Measurements from ENCODE around the gene SLC1A2. TPM values are rescaled to one million over a fixed set of nuclear protein-coding genes. Genes with fewer than 3 reads are reported as not detected.

Gene SLC1A2
- total RNA-seq, 2 experiments from 2014 or later: not detected

DNA sequence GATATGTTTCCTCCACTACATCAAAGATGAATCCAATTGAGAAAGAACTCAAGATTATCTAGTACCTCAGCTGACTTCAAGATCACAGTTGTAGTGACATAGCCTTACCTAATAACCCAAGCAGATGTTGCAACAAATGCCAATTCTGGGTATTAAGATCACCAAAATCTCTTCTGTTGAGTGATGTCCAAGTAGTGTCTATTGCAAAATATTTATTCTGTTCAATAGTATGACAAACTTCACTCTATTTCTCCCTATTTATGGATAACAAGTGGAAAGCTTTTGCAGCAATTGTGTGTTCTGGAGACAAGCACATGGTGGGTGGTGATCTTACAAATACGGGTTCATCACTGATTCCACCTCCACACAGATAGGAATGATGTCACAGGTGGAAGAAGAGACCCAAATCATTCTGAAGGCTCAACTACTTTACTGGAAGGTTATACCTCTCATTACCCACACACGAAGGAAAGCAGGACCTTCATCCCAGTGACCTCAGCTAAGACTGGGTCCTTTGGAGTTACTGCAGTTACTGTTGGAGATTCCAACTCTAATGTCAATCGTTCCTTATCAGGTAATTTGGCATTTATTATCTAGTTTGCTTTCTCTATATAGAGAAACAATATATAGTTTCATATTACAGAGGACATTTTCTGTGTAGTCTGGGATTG, 208.3 kb downstream of the SLC1A2 start:
- no peaks in the 10 kb centered on the region for H4K20me1 ChIP-seq (ENCODE audit: insufficient read depth, low read length)
- no peak overlapping the region for H2AFZ ChIP-seq (ENCODE audit: low read length)
- H3K36me3 ChIP-seq (ENCODE audit: insufficient read depth, low read length): no peaks in the 10 kb centered on the region
- BruUV-seq (replicated peaks): no TSS peak
- CTCF ChIA-PET (ENCODE audit: unreplicated experiment): no interaction called here
- DNase-seq (ENCODE audit: low spot score): no peak
- H3K4me1 ChIP-seq (ENCODE audit: insufficient read depth, low read length, poor library complexity, severe bottlenecking): no peaks in the 10 kb centered on the region
- no peaks in the 10 kb centered on the region for H3K9me3 ChIP-seq (ENCODE audit: low read length)
- no peak overlapping the region for H3K4me3 ChIP-seq (ENCODE audit: low read depth, low read length, poor library complexity, severe bottlenecking)
- no peak for TF ChIP-seq EZH2phosphoT487 (IDR thresholded peaks at IDR 0.05; ENCODE audit: borderline replicate concordance, low read depth, low read length)
- TF ChIP-seq, protein P1, sequence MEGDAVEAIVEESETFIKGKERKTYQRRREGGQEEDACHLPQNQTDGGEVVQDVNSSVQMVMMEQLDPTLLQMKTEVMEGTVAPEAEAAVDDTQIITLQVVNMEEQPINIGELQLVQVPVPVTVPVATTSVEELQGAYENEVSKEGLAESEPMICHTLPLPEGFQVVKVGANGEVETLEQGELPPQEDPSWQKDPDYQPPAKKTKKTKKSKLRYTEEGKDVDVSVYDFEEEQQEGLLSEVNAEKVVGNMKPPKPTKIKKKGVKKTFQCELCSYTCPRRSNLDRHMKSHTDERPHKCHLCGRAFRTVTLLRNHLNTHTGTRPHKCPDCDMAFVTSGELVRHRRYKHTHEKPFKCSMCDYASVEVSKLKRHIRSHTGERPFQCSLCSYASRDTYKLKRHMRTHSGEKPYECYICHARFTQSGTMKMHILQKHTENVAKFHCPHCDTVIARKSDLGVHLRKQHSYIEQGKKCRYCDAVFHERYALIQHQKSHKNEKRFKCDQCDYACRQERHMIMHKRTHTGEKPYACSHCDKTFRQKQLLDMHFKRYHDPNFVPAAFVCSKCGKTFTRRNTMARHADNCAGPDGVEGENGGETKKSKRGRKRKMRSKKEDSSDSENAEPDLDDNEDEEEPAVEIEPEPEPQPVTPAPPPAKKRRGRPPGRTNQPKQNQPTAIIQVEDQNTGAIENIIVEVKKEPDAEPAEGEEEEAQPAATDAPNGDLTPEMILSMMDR (conservative IDR thresholded peaks at IDR 0.05; ENCODE audit: low read length): no peak
- no peak overlapping the region for H3K4me2 ChIP-seq (ENCODE audit: low read length)
- POLR2A ChIA-PET: interaction anchor here (1.1 kb wide), 1 partner anchor 12 kb away, joined by 5 read pairs; no protein-coding TSS in a partner anchor
- no peaks in the 10 kb centered on the region for H3K9me2 ChIP-seq (ENCODE audit: insufficient read depth, low read length)
- H3K79me2 ChIP-seq (ENCODE audit: insufficient read depth, low read depth, low read length): no peaks in the 10 kb centered on the region
- intact Hi-C loops (cut with micrococcal nuclease; ENCODE audit: unreplicated experiment): no loop called here
- H3K27ac ChIP-seq (ENCODE audit: low read depth, low read length, poor library complexity, severe bottlenecking): no peak overlapping the region

DNA sequence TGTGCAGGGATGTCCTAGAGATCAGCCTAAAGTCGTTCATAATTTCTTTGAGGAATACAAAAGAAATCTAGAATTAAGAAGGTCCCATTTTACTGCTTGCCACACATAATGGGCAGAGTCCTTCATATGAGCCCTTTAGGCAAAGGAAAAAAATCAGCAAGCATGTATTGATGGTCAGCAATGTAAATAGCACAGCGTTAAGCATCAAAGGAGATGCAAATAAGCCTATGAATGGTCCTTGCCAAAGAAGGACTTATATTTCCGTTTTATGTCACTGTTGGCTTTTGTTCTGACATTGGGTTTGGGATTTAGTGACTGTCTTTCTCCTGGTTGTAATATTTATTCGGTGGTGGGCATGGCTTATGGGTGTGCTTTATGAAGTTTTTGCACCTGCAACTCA, 210.6 kb downstream of the SLC1A2 start:
- H3K79me2 ChIP-seq (ENCODE audit: insufficient read depth, low read depth, low read length): no peaks in the 10 kb centered on the region
- no TSS peak for BruUV-seq (replicated peaks)
- H4K20me1 ChIP-seq (ENCODE audit: insufficient read depth, low read length): no peaks in the 10 kb centered on the region
- intact Hi-C loops (cut with micrococcal nuclease; ENCODE audit: unreplicated experiment): no loop called here
- POLR2A ChIA-PET: no interaction called here
- H3K4me3 ChIP-seq (ENCODE audit: low read depth, low read length, poor library complexity, severe bottlenecking): no peak overlapping the region
- H3K36me3 ChIP-seq (ENCODE audit: insufficient read depth, low read length): no peaks in the 10 kb centered on the region
- H3K4me1 ChIP-seq (ENCODE audit: insufficient read depth, low read length, poor library complexity, severe bottlenecking): no peaks in the 10 kb centered on the region
- DNase-seq (ENCODE audit: low spot score): no peak
- no peak overlapping the region for H2AFZ ChIP-seq (ENCODE audit: low read length)
- TF ChIP-seq, protein P1 (conservative IDR thresholded peaks at IDR 0.05; ENCODE audit: low read length): no peak
- TF ChIP-seq EZH2phosphoT487 (IDR thresholded peaks at IDR 0.05; ENCODE audit: borderline replicate concordance, low read depth, low read length): no peak
- no peaks in the 10 kb centered on the region for H3K9me3 ChIP-seq (ENCODE audit: low read length)
- H3K4me2 ChIP-seq (ENCODE audit: low read length): no peak overlapping the region
- H3K9me2 ChIP-seq (ENCODE audit: insufficient read depth, low read length): no peaks in the 10 kb centered on the region
- H3K27ac ChIP-seq (ENCODE audit: low read depth, low read length, poor library complexity, severe bottlenecking): no peak overlapping the region
- CTCF ChIA-PET (ENCODE audit: unreplicated experiment): no interaction called here
